HCT116 (cell line): Measurements from ENCODE around the gene DPH2. TPM values are rescaled to one million over a fixed set of nuclear protein-coding genes. Genes with fewer than 3 reads are reported as not detected.

Source experiments
- ATAC-seq: fragments of 200-7000 bp; cut with Tn5 transposase; 2 replicates; pipeline ENCODE4 v1.9.1; 2020; ENCODE audit warnings: mild to moderate bottlenecking, moderate library complexity
- BruUV-seq: library from RNA; stranded (reverse); fragments of 400-500 nt; replicated peaks from 2 replicates; lab custom pipeline; 2021; lab: Mats Ljungman, UMichigan
- CTCF ChIA-PET: fragments of 300-600 bp; sonication (Branson Sonifier 250); formaldehyde crosslinking; loops from one replicate; lab custom pipeline; 2021; ENCODE audit warnings: antibody characterized with exemption; lab: Charles Lee
- POLR2A ChIA-PET: fragments of 300-600, 350-600 bp; sonication (Branson Sonifier 250); formaldehyde crosslinking; loops from one replicate; lab custom pipeline; 2021; ENCODE audit warnings: antibody characterized with exemption; lab: Charles Lee
- RAD21 ChIA-PET, 2 experiments: fragments of 300-600 bp; sonication (Branson Sonifier 250); formaldehyde crosslinking; loops; one replicate each; lab custom pipeline; 2023; ENCODE audit warnings: low total read pairs in 2 of 2; ENCODE audit not compliant: uncharacterized antibody in 2 of 2, unreplicated experiment in 2 of 2, low non-redundant PET in 1 of 2; lab: Charles Lee
- DNase-seq: peaks from one replicate; pipeline ENCODE4 v3.0.0-alpha.2; 2010; ENCODE audit warnings: low read depth, low spot score
- H2AFZ ChIP-seq: fragments of 200-600 bp; shearing (Covaris generic), sonication (generic); 2 replicates; pipeline ENCODE4 v1.6.1; 2017; ENCODE audit warnings: low read depth, mixed run types, mixed read lengths, antibody characterized with exemption, low read length; ENCODE audit not compliant: poor library complexity, severe bottlenecking
- H3K27ac ChIP-seq: 2 replicates; pipeline ENCODE4 v1.5.1; 2012; ENCODE audit warnings: low read depth, low read length
- H3K27me3 ChIP-seq: fragments of 200-600 bp; sonication (generic); 2 replicates; pipeline ENCODE4 v1.6.1; 2016; ENCODE audit warnings: mixed run types, low read length, mixed read lengths; ENCODE audit not compliant: insufficient read depth
- H3K36me3 ChIP-seq, 2 experiments: fragments of 200-500 bp in 1 of 2; fragments of 200-600 bp in 1 of 2; sonication (Bioruptor generic) in 1 of 2; sonication (generic) in 1 of 2; 2 replicates each; pipeline versions ENCODE4 v1.5.1 to v1.6.1; 2014 to 2016; ENCODE audit warnings: low read length in 2 of 2, inconsistent platforms in 1 of 2, mixed read lengths in 1 of 2, mixed run types in 1 of 2; ENCODE audit not compliant: insufficient read depth in 2 of 2, control insufficient read depth in 1 of 2
- H3K4me1 ChIP-seq, 2 experiments: fragments of 200-600 bp in 1 of 2; sonication (generic) in 1 of 2; 2 replicates each; pipeline versions ENCODE4 v1.5.1 to v1.6.1; 2012 to 2017; ENCODE audit warnings: low read length in 2 of 2, inconsistent platforms in 1 of 2, mild to moderate bottlenecking in 1 of 2, mixed read lengths in 1 of 2, mixed run types in 1 of 2, moderate library complexity in 1 of 2; ENCODE audit not compliant: insufficient read depth in 2 of 2, control insufficient read depth in 1 of 2
- H3K4me2 ChIP-seq: fragments of 200-600 bp; sonication (generic); 2 replicates; pipeline ENCODE4 v1.6.1; 2017; ENCODE audit warnings: mixed run types, low read length, mixed read lengths
- H3K4me3 ChIP-seq, 2 experiments: fragments of 200-600 bp in 1 of 2; sonication (generic) in 1 of 2; replicated peaks in 1 of 2; 2 replicates each; pipeline ENCODE4 v1.5.1; 2011 to 2016; ENCODE audit warnings: low read length in 2 of 2, control low read depth in 1 of 2, low read depth in 1 of 2, mild to moderate bottlenecking in 1 of 2, mixed read lengths in 1 of 2, mixed run types in 1 of 2
- H3K79me2 ChIP-seq: fragments of 200-600 bp; sonication (generic); 2 replicates; pipeline ENCODE4 v1.6.1; 2017; ENCODE audit warnings: mild to moderate bottlenecking, mixed run types, low read length, moderate library complexity, mixed read lengths; ENCODE audit not compliant: insufficient read depth
- H3K9ac ChIP-seq: fragments of 200-600 bp; sonication (generic); 2 replicates; pipeline ENCODE4 v1.6.1; 2016; ENCODE audit warnings: low read length, mixed read lengths
- H3K9me2 ChIP-seq: fragments of 200-600 bp; sonication (generic), shearing (Covaris generic); 2 replicates; pipeline ENCODE4 v1.6.1; 2017; ENCODE audit warnings: mixed run types, mild to moderate bottlenecking, moderate library complexity; ENCODE audit not compliant: insufficient read depth
- H3K9me3 ChIP-seq, 2 experiments: fragments of 200-500 bp in 1 of 2; fragments of 200-600 bp in 1 of 2; sonication (Bioruptor generic) in 1 of 2; sonication (generic) in 1 of 2; 2 replicates each; pipeline ENCODE4 v1.6.1; 2014 to 2017; ENCODE audit warnings: low read length in 2 of 2, mixed read lengths in 2 of 2, inconsistent platforms in 1 of 2, low read depth in 1 of 2, mild to moderate bottlenecking in 1 of 2, mixed run types in 1 of 2, moderate library complexity in 1 of 2; ENCODE audit not compliant: control insufficient read depth in 1 of 2, insufficient read depth in 1 of 2
- H4K20me1 ChIP-seq: fragments of 200-600 bp; sonication (generic), shearing (Covaris generic); 2 replicates; pipeline ENCODE4 v1.6.1; 2017; ENCODE audit warnings: mixed run types, mild to moderate bottlenecking, moderate library complexity; ENCODE audit not compliant: insufficient read depth
- CBX3 ChIP-seq: IDR thresholded peaks from 2 replicates; pipeline ENCODE4 v1.6.1; 2012; ENCODE audit warnings: low read depth
- CTCF ChIP-seq, 3 experiments: fragments of 200-600 bp in 1 of 3; sonication (generic) in 1 of 3; IDR thresholded peaks in 2 of 3; conservative IDR thresholded peaks in 1 of 3; 2 replicates each; pipeline ENCODE4 v1.5.1; 2012 to 2017; ENCODE audit warnings: low read depth in 2 of 3, low read length in 2 of 3, antibody characterized with exemption in 1 of 3, borderline replicate concordance in 1 of 3, control low read depth in 1 of 3, mild to moderate bottlenecking in 1 of 3, mixed read lengths in 1 of 3, mixed run types in 1 of 3, moderate library complexity in 1 of 3; ENCODE audit not compliant: insufficient read depth in 1 of 3
- ELF1 ChIP-seq: IDR thresholded peaks from 2 replicates; pipeline ENCODE4 v1.6.1; 2012; ENCODE audit warnings: low read depth, borderline replicate concordance
- EZH2phosphoT487 ChIP-seq: fragments of 200-600 bp; IDR thresholded peaks from 2 replicates; pipeline ENCODE4 v1.6.1; 2018; ENCODE audit warnings: antibody characterized with exemption, borderline replicate concordance
- JUND ChIP-seq: IDR thresholded peaks from 2 replicates; pipeline ENCODE4 v1.6.1; 2012
- POLR2A ChIP-seq: IDR thresholded peaks from 2 replicates; pipeline ENCODE4 v1.7.0; 2011; ENCODE audit warnings: borderline replicate concordance; ENCODE audit not compliant: insufficient read depth, insufficient read length; ENCODE audit errors: extremely low read depth
- REST ChIP-seq: IDR thresholded peaks from 2 replicates; pipeline ENCODE4 v1.6.1; 2012; ENCODE audit warnings: low read depth
- SIN3A ChIP-seq: IDR thresholded peaks from 2 replicates; pipeline ENCODE4 v1.6.1; 2012; ENCODE audit warnings: low read depth
- SP1 ChIP-seq: IDR thresholded peaks from 2 replicates; pipeline ENCODE4 v1.6.1; 2012; ENCODE audit warnings: low read depth
- SRF ChIP-seq: IDR thresholded peaks from 2 replicates; pipeline ENCODE4 v1.6.1; 2012; ENCODE audit warnings: low read depth
- TCF7L2 ChIP-seq: IDR thresholded peaks from 2 replicates; pipeline ENCODE4 v1.7.0; 2011; ENCODE audit warnings: borderline replicate concordance, inconsistent platforms; ENCODE audit not compliant: insufficient read depth, insufficient read length; ENCODE audit errors: extremely low read depth
- YY1 ChIP-seq: IDR thresholded peaks from 2 replicates; pipeline ENCODE4 v1.6.1; 2011; ENCODE audit warnings: low read length, low read depth, moderate library complexity, mild to moderate bottlenecking; ENCODE audit not compliant: insufficient replicate concordance; ENCODE audit errors: extremely low read depth
- ZFX ChIP-seq: fragments of 450-650 bp; IDR thresholded peaks from 2 replicates; pipeline ENCODE4 v1.6.1; 2017
- intact Hi-C: fragments of 100-400 bp; cut with micrococcal nuclease; formaldehyde crosslinking; loops from 2 replicates; pipeline ENCODE4 v1.10.0; 2022
- total RNA-seq: library from RNA; stranded (reverse); gene quantifications from one replicate; pipeline ENCODE4 v1.2.1, GENCODE V29; 2021; ENCODE audit not compliant: unreplicated experiment
- TF ChIP-seq, protein P1 (sequence below): IDR thresholded peaks from 2 replicates; pipeline ENCODE4 v1.6.1; 2012
- TF ChIP-seq, protein P2 (sequence below): IDR thresholded peaks from 2 replicates; pipeline ENCODE4 v1.6.1; 2011; ENCODE audit warnings: mild to moderate bottlenecking, low read length, moderate library complexity; ENCODE audit not compliant: insufficient replicate concordance; ENCODE audit errors: extremely low read depth

DPH2 gene
- total RNA-seq, 1 experiment from 2014 or later, result 53.2 TPM

GRCh38 chr1:44020464-44020863 lies 50.7 kb downstream of the DPH2 start:
- DNase-seq (no peak), ATAC-seq (no peak)
- CTCF ChIA-PET, result no interaction called here
- RAD21 ChIA-PET, result no interaction called here
- Histone ChIP-seq H3K9me3 (no peaks in the 10 kb centered on the region), H3K4me2 (no peak overlapping the region), H3K9ac (no peak overlapping the region), H3K79me2 (no peaks in the 10 kb centered on the region), H3K4me1 (no peaks in the 10 kb centered on the region), H3K9me2 (no peaks in the 10 kb centered on the region), H2AFZ (no peak overlapping the region), H3K36me3 (no peaks in the 10 kb centered on the region), H3K4me3 (no peak overlapping the region), H3K27ac (no peak overlapping the region), H3K27me3 (no peaks in the 10 kb centered on the region), H4K20me1 (no peaks in the 10 kb centered on the region)
- no TSS peak for BruUV-seq
- intact Hi-C loops, result no loop called here
- POLR2A ChIA-PET, result interaction anchor here (1.3 kb wide), 1 partner anchor 11 kb away, joined by 4 read pairs; the partner anchor contains the start of gene SLC6A9
- TF ChIP-seq REST (no peak), ELF1 (no peak), SP1 (no peak), CBX3 (no peak), SIN3A (no peak), EZH2phosphoT487 (no peak), POLR2A (no peak), ZFX (no peak), JUND (no peak), SRF (no peak), TCF7L2 (no peak), CTCF (IDR thresholded peaks at IDR 0.05 in 2 of 3, conservative IDR thresholded peaks at IDR 0.05 in 1 of 3; ENCODE audit: borderline replicate concordance in 1 of 3, insufficient read depth in 1 of 3, low read depth in 2 of 3, low read length in 2 of 3) (no peak), YY1 (no peak)
- TF ChIP-seq, protein P1, sequence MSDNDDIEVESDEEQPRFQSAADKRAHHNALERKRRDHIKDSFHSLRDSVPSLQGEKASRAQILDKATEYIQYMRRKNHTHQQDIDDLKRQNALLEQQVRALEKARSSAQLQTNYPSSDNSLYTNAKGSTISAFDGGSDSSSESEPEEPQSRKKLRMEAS, result no peak
- TF ChIP-seq, protein P2, sequence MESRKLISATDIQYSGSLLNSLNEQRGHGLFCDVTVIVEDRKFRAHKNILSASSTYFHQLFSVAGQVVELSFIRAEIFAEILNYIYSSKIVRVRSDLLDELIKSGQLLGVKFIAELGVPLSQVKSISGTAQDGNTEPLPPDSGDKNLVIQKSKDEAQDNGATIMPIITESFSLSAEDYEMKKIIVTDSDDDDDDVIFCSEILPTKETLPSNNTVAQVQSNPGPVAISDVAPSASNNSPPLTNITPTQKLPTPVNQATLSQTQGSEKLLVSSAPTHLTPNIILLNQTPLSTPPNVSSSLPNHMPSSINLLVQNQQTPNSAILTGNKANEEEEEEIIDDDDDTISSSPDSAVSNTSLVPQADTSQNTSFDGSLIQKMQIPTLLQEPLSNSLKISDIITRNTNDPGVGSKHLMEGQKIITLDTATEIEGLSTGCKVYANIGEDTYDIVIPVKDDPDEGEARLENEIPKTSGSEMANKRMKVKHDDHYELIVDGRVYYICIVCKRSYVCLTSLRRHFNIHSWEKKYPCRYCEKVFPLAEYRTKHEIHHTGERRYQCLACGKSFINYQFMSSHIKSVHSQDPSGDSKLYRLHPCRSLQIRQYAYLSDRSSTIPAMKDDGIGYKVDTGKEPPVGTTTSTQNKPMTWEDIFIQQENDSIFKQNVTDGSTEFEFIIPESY, result no peak
